ENCODE measurements around the gene MT1G.

- TF ChIP-seq CTCF (conservative IDR thresholded peaks at IDR 0.05; ENCODE audit: low read length): no peak
- TF ChIP-seq EZH2phosphoT487 (IDR thresholded peaks at IDR 0.05; ENCODE audit: borderline replicate concordance): no peak
These were observed 45.9 kb upstream of the MT1G start for GRCh38 chr16:56713794-56714193.

All from Loucy (cell line).